ENCODE results near the gene AGXT2.
"Not testable (repeated sequence)": the region's sequence is repeated elsewhere in the genome, so short reads cannot be mapped to it uniquely, and the experiment has no call there.

The AGXT2 gene

GRCh38 chr5:35010676-35011075 is 37.1 kb downstream of the AGXT2 start:
- no peak for FAIRE-seq

GRCh38 chr5:35009657-35010056 is 38.1 kb downstream of the AGXT2 start:
- no peak for FAIRE-seq

GRCh38 chr5:35009019-35009418 is 38.7 kb downstream of the AGXT2 start:
- FAIRE-seq: no peak

GRCh38 chr5:35004771-35005170 is 43.0 kb downstream of the AGXT2 start:
- no peak for FAIRE-seq

- no peak for FAIRE-seq
These were observed 43.5 kb downstream of the AGXT2 start for GRCh38 chr5:35004200-35004599.

- no peak for FAIRE-seq
These were observed 44.5 kb downstream of the AGXT2 start for GRCh38 chr5:35003018-35003957.

- FAIRE-seq: no peak
These were observed 45.3 kb downstream of the AGXT2 start for GRCh38 chr5:35002459-35002858.

GRCh38 chr5:35001842-35002241 is 45.9 kb downstream of the AGXT2 start:
- FAIRE-seq: no peak

- FAIRE-seq: no peak
These were observed 49.5 kb downstream of the AGXT2 start for GRCh38 chr5:34998058-34998789.

GRCh38 chr5:34996261-34996660 is 51.5 kb downstream of the AGXT2 start:
- no peak for FAIRE-seq

- no peak for FAIRE-seq
These were observed 53.8 kb downstream of the AGXT2 start for GRCh38 chr5:34993951-34994350.

- no peak for FAIRE-seq
These were observed 56.1 kb downstream of the AGXT2 start for GRCh38 chr5:34991486-34992238.

GRCh38 chr5:34986965-34987364 is 60.8 kb downstream of the AGXT2 start:
- FAIRE-seq: no peak

GRCh38 chr5:34982823-34983222 is 64.9 kb downstream of the AGXT2 start:
- no peak for FAIRE-seq

- FAIRE-seq: no peak
These were observed 69.1 kb downstream of the AGXT2 start for GRCh38 chr5:34978681-34979080.

GRCh38 chr5:34977934-34978613 is 69.7 kb downstream of the AGXT2 start:
- no peak for FAIRE-seq

GRCh38 chr5:34976347-34976746 is 71.4 kb downstream of the AGXT2 start:
- FAIRE-seq: no peak

- not testable (repeated sequence) for FAIRE-seq
These were observed 76.1 kb downstream of the AGXT2 start for GRCh38 chr5:34971655-34972054.

GRCh38 chr5:34970552-34970951 is 77.2 kb downstream of the AGXT2 start:
- FAIRE-seq: no peak

- FAIRE-seq: no peak
These were observed 79.5 kb downstream of the AGXT2 start for GRCh38 chr5:34968258-34968657.

- FAIRE-seq: no peak
These were observed 80.2 kb downstream of the AGXT2 start for GRCh38 chr5:34967540-34967939.

- no peak for FAIRE-seq
These were observed 88.4 kb downstream of the AGXT2 start for GRCh38 chr5:34959323-34959722.
